Osteoblast (primary cell): Measurements from ENCODE around the gene AVPR1B. TPM values are rescaled to one million over a fixed set of nuclear protein-coding genes. Genes with fewer than 3 reads are reported as not detected.

Experiments
- DNase-seq: peaks from one replicate; pipeline ENCODE4 v3.0.0; 2011; ENCODE audit warnings: low spot score, mixed read lengths; ENCODE audit not compliant: insufficient read length; ENCODE audit errors: missing footprints
- H2AFZ ChIP-seq: 2 replicates; pipeline ENCODE4 v1.6.0; 2011; ENCODE audit warnings: mild to moderate bottlenecking, low read length
- H3K27ac ChIP-seq: 2 replicates; pipeline ENCODE4 v1.5.1; 2011; ENCODE audit warnings: mild to moderate bottlenecking, low read depth, low read length, moderate library complexity
- H3K27me3 ChIP-seq: 2 replicates; pipeline ENCODE4 v1.6.0; 2012; ENCODE audit warnings: mild to moderate bottlenecking, control low read depth, inconsistent platforms, low read length, moderate library complexity; ENCODE audit not compliant: insufficient read depth
- H3K36me3 ChIP-seq: 2 replicates; pipeline ENCODE4 v1.5.1; 2011; ENCODE audit warnings: mild to moderate bottlenecking, low read length, control low read depth, moderate library complexity; ENCODE audit not compliant: insufficient read depth
- H3K4me1 ChIP-seq: 2 replicates; pipeline ENCODE4 v1.5.1; 2011; ENCODE audit warnings: mild to moderate bottlenecking, low read length, control low read depth, moderate library complexity; ENCODE audit not compliant: insufficient read depth
- H3K4me2 ChIP-seq: 2 replicates; pipeline ENCODE4 v1.6.0; 2011; ENCODE audit warnings: mild to moderate bottlenecking, low read length; ENCODE audit not compliant: insufficient read depth
- H3K4me3 ChIP-seq: fragments of 200-600 bp; sonication (generic); 3 replicates; pipeline ENCODE4 v1.5.1; 2012; ENCODE audit warnings: mild to moderate bottlenecking, low read length, inconsistent platforms; ENCODE audit not compliant: insufficient read depth
- H3K79me2 ChIP-seq: 2 replicates; pipeline ENCODE4 v1.6.0; 2012; ENCODE audit warnings: mild to moderate bottlenecking, low read length, control low read depth, inconsistent platforms; ENCODE audit not compliant: insufficient read depth
- H3K9me3 ChIP-seq: 2 replicates; pipeline ENCODE4 v1.5.1; 2011; ENCODE audit warnings: low read depth, low read length, control low read depth
- H4K20me1 ChIP-seq: 2 replicates; pipeline ENCODE4 v1.6.0; 2012; ENCODE audit warnings: mild to moderate bottlenecking, low read length, control low read depth; ENCODE audit not compliant: insufficient read depth
- CTCF ChIP-seq: IDR thresholded peaks from 2 replicates; pipeline ENCODE4 v1.5.1; 2011; ENCODE audit warnings: mild to moderate bottlenecking, low read depth, low read length, moderate library complexity; ENCODE audit errors: extremely low read depth
- total RNA-seq: library from RNA; depleted of rRNA; stranded (reverse); fragments of >200 nt; gene quantifications from 2 replicates; pipeline ENCODE4 v1.2.3, GENCODE V29; 2012

Gene AVPR1B
- total RNA-seq, 1 donor, result not detected

- Histone ChIP-seq H2AFZ (peak overlapping the region; percentile 76), H3K4me2 (peak overlapping the region; percentile 66), H3K27ac (no peak overlapping the region), H3K36me3 (no peaks in the 10 kb centered on the region), H3K4me3 (peak overlapping the region; percentile 58), H4K20me1 (no peaks in the 10 kb centered on the region), H3K27me3 (peaks cover 34% of the 10 kb centered on the region), H3K9me3 (no peaks in the 10 kb centered on the region), H3K79me2 (no peaks in the 10 kb centered on the region), H3K4me1 (peaks cover 3% of the 10 kb centered on the region)
- no peak for TF ChIP-seq CTCF
- peak; percentile 76 for DNase-seq
These were observed 376 bp downstream of the AVPR1B start for GRCh38 chr1:206116873-206117150.

GRCh38 chr1:206116191-206116872, 856 bp downstream of the AVPR1B start:
- H3K79me2 ChIP-seq, result no peaks in the 10 kb centered on the region
- peaks cover 3% of the 10 kb centered on the region for H3K4me1 ChIP-seq
- peaks cover 36% of the 10 kb centered on the region for H3K27me3 ChIP-seq
- H4K20me1 ChIP-seq, result no peaks in the 10 kb centered on the region
- no peaks in the 10 kb centered on the region for H3K9me3 ChIP-seq
- H3K4me3 ChIP-seq, result no peak overlapping the region
- TF ChIP-seq CTCF, result no peak
- DNase-seq, result no peak
- no peak overlapping the region for H3K27ac ChIP-seq
- H2AFZ ChIP-seq, result no peak overlapping the region
- H3K36me3 ChIP-seq, result no peaks in the 10 kb centered on the region
- H3K4me2 ChIP-seq, result no peak overlapping the region

- peak; percentile 75 for DNase-seq
- H3K4me2 ChIP-seq, result no peak overlapping the region
- TF ChIP-seq CTCF, result no peak
- no peak overlapping the region for H3K27ac ChIP-seq
- H3K27me3 ChIP-seq, result peaks cover 39% of the 10 kb centered on the region
- no peaks in the 10 kb centered on the region for H3K79me2 ChIP-seq
- no peaks in the 10 kb centered on the region for H3K9me3 ChIP-seq
- H2AFZ ChIP-seq, result no peak overlapping the region
- H3K36me3 ChIP-seq, result no peaks in the 10 kb centered on the region
- no peak overlapping the region for H3K4me3 ChIP-seq
- H3K4me1 ChIP-seq, result peaks cover 3% of the 10 kb centered on the region
- H4K20me1 ChIP-seq, result no peaks in the 10 kb centered on the region
These were observed 1.4 kb downstream of the AVPR1B start for GRCh38 chr1:206115791-206116190.

GRCh38 chr1:206114692-206115640, 2.2 kb downstream of the AVPR1B start:
- Histone ChIP-seq H3K27me3 (peaks cover 39% of the 10 kb centered on the region), H3K9me3 (no peaks in the 10 kb centered on the region), H3K79me2 (no peaks in the 10 kb centered on the region), H3K27ac (no peak overlapping the region), H3K4me1 (peaks cover 3% of the 10 kb centered on the region), H3K4me3 (no peak overlapping the region), H3K4me2 (no peak overlapping the region), H4K20me1 (no peaks in the 10 kb centered on the region), H3K36me3 (no peaks in the 10 kb centered on the region), H2AFZ (no peak overlapping the region)
- peak; percentile 53 for DNase-seq
- no peak for TF ChIP-seq CTCF
